Brain microvascular endothelial cell (primary cell): ENCODE results near the gene GYS2.
"Not testable (repeated sequence)": the region's sequence is repeated elsewhere in the genome, so short reads cannot be mapped to it uniquely, and the experiment has no call there.

Experiments
- DNase-seq: peaks from one replicate; pipeline ENCODE4 v3.0.0-alpha.2; 2020
- H3K27ac ChIP-seq: fragments of 250-450 bp; sonication (Bioruptor Pico); 2 replicates; pipeline ENCODE4 v1.5.1; 2020; ENCODE audit warnings: mild to moderate bottlenecking, moderate library complexity
- H3K27me3 ChIP-seq: fragments of 250-450 bp; sonication (Bioruptor Pico); replicated peaks from 2 replicates; pipeline ENCODE4 v1.5.1; 2020; ENCODE audit warnings: mild to moderate bottlenecking
- H3K36me3 ChIP-seq: fragments of 250-450 bp; sonication (Bioruptor Pico); replicated peaks from 2 replicates; pipeline ENCODE4 v1.5.1; 2020; ENCODE audit warnings: mild to moderate bottlenecking
- H3K4me3 ChIP-seq: 2 replicates; pipeline ENCODE4 v1.5.1; 2011; ENCODE audit warnings: low read depth, mild to moderate bottlenecking, control low read depth, low read length, moderate library complexity
- in situ Hi-C: cut with HindIII; loops from 2 replicates; pipeline ENCODE4 v1.10.0; 2017; ENCODE audit warnings: low sequenced_read_pairs, low pct_ligation_motif_present
- TF ChIP-seq, protein P1 (sequence below): IDR thresholded peaks from 2 replicates; pipeline ENCODE4 v1.5.1; 2011; ENCODE audit warnings: low read depth, mild to moderate bottlenecking, moderate library complexity, low read length, control low read depth, inconsistent platforms; ENCODE audit errors: missing control alignments

GYS2 gene

DNA sequence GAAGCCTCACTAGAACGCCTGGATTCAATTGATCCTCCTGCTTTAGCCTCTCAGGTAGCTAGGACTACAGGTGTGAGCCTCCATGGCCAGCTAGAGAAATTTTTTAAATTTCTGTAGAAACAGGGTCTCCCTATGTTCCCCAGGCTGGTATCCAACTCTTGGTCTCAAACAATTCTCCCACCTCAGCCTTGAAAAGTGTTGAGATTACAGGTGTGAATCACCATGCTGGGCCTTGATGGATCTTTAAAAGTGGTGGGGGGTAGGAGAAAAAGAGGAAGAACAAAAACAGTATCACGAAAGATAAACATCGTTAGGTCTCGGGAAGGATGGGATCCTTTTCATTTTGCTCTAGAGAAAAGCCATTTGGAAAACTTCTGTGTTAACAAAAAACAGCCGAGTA lies 4.5 kb downstream of the GYS2 start:
- in situ Hi-C loops, result no loop called here
- DNase-seq, result no peak
- TF ChIP-seq, protein P1, sequence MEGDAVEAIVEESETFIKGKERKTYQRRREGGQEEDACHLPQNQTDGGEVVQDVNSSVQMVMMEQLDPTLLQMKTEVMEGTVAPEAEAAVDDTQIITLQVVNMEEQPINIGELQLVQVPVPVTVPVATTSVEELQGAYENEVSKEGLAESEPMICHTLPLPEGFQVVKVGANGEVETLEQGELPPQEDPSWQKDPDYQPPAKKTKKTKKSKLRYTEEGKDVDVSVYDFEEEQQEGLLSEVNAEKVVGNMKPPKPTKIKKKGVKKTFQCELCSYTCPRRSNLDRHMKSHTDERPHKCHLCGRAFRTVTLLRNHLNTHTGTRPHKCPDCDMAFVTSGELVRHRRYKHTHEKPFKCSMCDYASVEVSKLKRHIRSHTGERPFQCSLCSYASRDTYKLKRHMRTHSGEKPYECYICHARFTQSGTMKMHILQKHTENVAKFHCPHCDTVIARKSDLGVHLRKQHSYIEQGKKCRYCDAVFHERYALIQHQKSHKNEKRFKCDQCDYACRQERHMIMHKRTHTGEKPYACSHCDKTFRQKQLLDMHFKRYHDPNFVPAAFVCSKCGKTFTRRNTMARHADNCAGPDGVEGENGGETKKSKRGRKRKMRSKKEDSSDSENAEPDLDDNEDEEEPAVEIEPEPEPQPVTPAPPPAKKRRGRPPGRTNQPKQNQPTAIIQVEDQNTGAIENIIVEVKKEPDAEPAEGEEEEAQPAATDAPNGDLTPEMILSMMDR, result no peak
- Histone ChIP-seq H3K27ac (no peak overlapping the region), H3K36me3 (no peaks in the 10 kb centered on the region), H3K27me3 (no peaks in the 10 kb centered on the region), H3K4me3 (no peak overlapping the region)

DNA sequence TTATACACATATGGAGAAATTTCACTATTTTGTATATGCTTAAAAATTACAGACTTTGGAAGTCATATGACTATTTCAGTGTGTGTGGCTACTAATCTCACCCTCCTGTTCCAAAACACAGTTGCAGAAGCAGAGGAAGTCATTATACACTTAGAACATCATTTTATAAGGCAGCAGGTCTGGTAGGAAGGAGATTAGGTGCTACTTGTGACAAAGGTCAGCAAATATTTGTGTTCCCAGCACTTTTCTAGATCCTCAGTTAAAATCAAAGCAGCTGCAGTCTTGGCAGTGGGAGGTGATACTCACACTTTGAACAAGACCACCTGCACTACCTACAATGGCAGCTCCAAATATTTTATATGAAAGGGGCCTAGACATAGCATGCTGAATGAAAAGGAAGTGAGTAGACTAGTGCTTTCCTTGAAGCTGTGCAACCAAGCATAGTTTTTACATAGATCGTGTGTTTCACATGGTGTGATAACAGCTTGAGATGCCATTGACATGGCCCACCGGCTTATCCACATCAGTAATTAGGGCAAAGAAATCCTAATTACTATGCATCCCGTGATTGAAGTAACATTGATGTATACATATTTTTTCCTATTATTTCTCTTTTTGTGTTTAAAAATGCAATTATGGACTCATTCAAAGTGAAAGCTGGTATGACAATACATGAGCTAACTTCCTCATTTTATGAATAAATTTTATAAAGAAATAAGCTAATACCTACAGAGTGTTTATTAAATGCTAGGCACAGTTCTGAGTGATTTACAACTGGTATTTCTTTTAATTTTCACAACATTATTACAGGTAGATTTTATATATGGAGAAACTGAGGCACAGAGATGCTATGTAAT lies 5.3 kb downstream of the GYS2 start:
- Histone ChIP-seq H3K4me3 (no peak overlapping the region), H3K36me3 (no peaks in the 10 kb centered on the region), H3K27ac (no peak overlapping the region), H3K27me3 (no peaks in the 10 kb centered on the region)
- DNase-seq, result no peak
- in situ Hi-C loops, result no loop called here
- TF ChIP-seq, protein P1, result no peak

DNA sequence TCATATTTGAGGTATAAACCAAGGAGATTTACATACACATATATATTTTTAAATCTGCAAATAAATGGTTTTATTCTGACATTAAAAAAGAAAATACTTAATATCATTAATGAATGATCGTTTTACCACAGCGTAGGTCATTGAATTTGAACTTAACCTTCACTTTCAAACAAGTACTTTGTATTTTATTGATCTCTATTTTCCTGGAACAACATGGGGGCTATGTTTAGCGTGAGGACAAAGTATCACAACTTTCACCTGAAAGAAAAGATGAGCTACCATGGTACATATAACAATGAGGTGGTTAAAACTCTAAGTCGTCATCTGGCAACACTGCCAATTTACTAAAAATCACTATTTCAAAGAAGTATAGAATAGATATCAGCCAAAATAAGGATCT lies 6.0 kb downstream of the GYS2 start:
- no peaks in the 10 kb centered on the region for H3K36me3 ChIP-seq
- H3K27ac ChIP-seq, result no peak overlapping the region
- in situ Hi-C loops, result no loop called here
- TF ChIP-seq, protein P1, result no peak
- H3K27me3 ChIP-seq, result no peaks in the 10 kb centered on the region
- DNase-seq, result no peak
- H3K4me3 ChIP-seq, result no peak overlapping the region

DNA sequence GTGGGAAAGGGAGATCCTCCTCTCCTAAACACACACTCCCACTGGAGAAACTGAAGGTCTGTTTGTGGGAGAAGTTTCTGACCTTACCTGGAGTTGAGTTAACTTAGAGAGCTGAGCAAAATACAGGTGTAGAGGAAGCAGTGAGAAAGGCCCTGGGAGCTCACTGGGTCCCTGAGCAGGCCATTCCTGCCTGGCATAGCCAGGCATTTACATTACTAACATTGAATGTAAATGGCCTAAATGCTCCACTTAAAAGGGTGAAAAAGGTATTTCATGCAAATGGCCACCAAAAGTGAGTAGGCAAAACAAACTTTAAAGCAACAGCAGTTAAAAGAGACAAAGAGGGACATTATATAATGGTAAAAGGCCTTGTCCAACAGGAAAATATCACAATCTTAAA lies 9.3 kb downstream of the GYS2 start:
- in situ Hi-C loops, H3K27me3 ChIP-seq, H3K27ac ChIP-seq, H3K4me3 ChIP-seq, DNase-seq, H3K36me3 ChIP-seq: not testable (repeated sequence)

DNA sequence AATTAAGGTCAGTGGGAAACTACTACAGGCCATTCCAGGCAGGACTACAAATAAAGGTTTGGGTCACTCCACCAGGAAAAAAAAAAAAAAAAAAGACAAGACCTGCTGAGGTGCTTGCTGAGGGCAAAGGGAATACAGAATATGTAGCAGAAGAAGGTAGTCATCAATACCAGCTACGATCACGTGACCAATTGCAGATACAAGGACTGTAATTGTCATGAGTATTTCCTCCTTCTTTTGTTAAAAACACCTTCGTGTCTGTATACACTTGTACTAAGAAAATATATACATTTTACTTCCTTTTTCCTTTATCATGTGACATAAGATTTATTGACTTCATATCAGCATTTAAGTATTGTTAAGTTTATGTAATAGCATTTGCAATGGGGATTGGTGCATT lies 19.2 kb downstream of the GYS2 start:
- DNase-seq, result no peak
- TF ChIP-seq, protein P1, result no peak
- Histone ChIP-seq H3K4me3 (no peak overlapping the region), H3K27me3 (no peaks in the 10 kb centered on the region), H3K36me3 (no peaks in the 10 kb centered on the region), H3K27ac (no peak overlapping the region)
- in situ Hi-C loops, result no loop called here

DNA sequence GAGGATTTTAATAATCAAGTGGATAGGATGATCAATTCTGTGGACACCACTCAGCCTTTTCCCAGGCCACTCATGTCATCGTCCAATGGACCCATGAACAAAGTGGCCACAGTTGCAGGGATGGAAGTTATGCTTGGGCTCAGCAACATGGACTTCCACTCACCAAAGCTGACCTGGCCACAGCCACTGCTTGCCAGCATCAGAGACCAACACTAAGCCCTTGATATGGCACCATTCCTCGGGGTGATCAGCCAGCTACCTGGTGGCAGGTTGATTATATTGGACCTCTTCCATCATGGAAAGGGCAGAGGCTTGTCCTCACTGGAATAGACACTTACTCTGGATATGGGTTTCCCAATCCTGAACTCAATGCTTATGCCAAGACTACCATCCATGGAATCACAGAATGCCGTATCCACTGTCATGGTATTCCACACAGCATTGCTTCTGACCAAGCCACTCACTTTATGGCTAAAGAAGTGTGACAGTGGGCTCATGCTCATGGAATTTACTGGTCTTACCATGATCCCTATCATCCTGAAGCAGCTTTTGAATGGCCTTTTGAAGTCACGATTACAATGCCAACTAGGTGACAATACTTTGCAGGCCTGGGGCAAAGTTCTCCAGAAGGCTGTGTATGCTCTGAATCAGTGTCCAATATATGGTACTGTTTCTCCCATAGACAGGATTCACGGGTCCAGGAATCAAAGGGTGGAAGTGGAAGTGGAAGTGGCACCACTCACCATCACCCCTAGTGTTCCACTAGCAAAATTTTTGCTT lies 20.1 kb downstream of the GYS2 start:
- H3K27ac ChIP-seq, DNase-seq, in situ Hi-C loops, H3K27me3 ChIP-seq, H3K36me3 ChIP-seq, H3K4me3 ChIP-seq: not testable (repeated sequence)
